HCT116 (cell line): Measurements from ENCODE around the gene NOA1. TPM values are rescaled to one million over a fixed set of nuclear protein-coding genes. Genes with fewer than 3 reads are reported as not detected.

Source experiments
- ATAC-seq: fragments of 200-7000 bp; cut with Tn5 transposase; 2 replicates; pipeline ENCODE4 v1.9.1; 2020; ENCODE audit warnings: mild to moderate bottlenecking, moderate library complexity
- BruUV-seq: library from RNA; stranded (reverse); fragments of 400-500 nt; replicated peaks from 2 replicates; lab custom pipeline; 2021; lab: Mats Ljungman, UMichigan
- CTCF ChIA-PET: fragments of 300-600 bp; sonication (Branson Sonifier 250); formaldehyde crosslinking; loops from one replicate; lab custom pipeline; 2021; ENCODE audit warnings: antibody characterized with exemption; lab: Charles Lee
- POLR2A ChIA-PET: fragments of 300-600, 350-600 bp; sonication (Branson Sonifier 250); formaldehyde crosslinking; loops from one replicate; lab custom pipeline; 2021; ENCODE audit warnings: antibody characterized with exemption; lab: Charles Lee
- RAD21 ChIA-PET, 2 experiments: fragments of 300-600 bp; sonication (Branson Sonifier 250); formaldehyde crosslinking; loops; one replicate each; lab custom pipeline; 2023; ENCODE audit warnings: low total read pairs in 2 of 2; ENCODE audit not compliant: uncharacterized antibody in 2 of 2, unreplicated experiment in 2 of 2, low non-redundant PET in 1 of 2; lab: Charles Lee
- DNase-seq: peaks from one replicate; pipeline ENCODE4 v3.0.0-alpha.2; 2010; ENCODE audit warnings: low read depth, low spot score
- H2AFZ ChIP-seq: fragments of 200-600 bp; shearing (Covaris generic), sonication (generic); 2 replicates; pipeline ENCODE4 v1.6.1; 2017; ENCODE audit warnings: low read depth, mixed run types, mixed read lengths, antibody characterized with exemption, low read length; ENCODE audit not compliant: poor library complexity, severe bottlenecking
- H3K27ac ChIP-seq: 2 replicates; pipeline ENCODE4 v1.5.1; 2012; ENCODE audit warnings: low read depth, low read length
- H3K27me3 ChIP-seq: fragments of 200-600 bp; sonication (generic); 2 replicates; pipeline ENCODE4 v1.6.1; 2016; ENCODE audit warnings: mixed run types, low read length, mixed read lengths; ENCODE audit not compliant: insufficient read depth
- H3K36me3 ChIP-seq, 2 experiments: fragments of 200-500 bp in 1 of 2; fragments of 200-600 bp in 1 of 2; sonication (Bioruptor generic) in 1 of 2; sonication (generic) in 1 of 2; 2 replicates each; pipeline versions ENCODE4 v1.5.1 to v1.6.1; 2014 to 2016; ENCODE audit warnings: low read length in 2 of 2, inconsistent platforms in 1 of 2, mixed read lengths in 1 of 2, mixed run types in 1 of 2; ENCODE audit not compliant: insufficient read depth in 2 of 2, control insufficient read depth in 1 of 2
- H3K4me1 ChIP-seq, 2 experiments: fragments of 200-600 bp in 1 of 2; sonication (generic) in 1 of 2; 2 replicates each; pipeline versions ENCODE4 v1.5.1 to v1.6.1; 2012 to 2017; ENCODE audit warnings: low read length in 2 of 2, inconsistent platforms in 1 of 2, mild to moderate bottlenecking in 1 of 2, mixed read lengths in 1 of 2, mixed run types in 1 of 2, moderate library complexity in 1 of 2; ENCODE audit not compliant: insufficient read depth in 2 of 2, control insufficient read depth in 1 of 2
- H3K4me2 ChIP-seq: fragments of 200-600 bp; sonication (generic); 2 replicates; pipeline ENCODE4 v1.6.1; 2017; ENCODE audit warnings: mixed run types, low read length, mixed read lengths
- H3K4me3 ChIP-seq, 2 experiments: fragments of 200-600 bp in 1 of 2; sonication (generic) in 1 of 2; replicated peaks in 1 of 2; 2 replicates each; pipeline ENCODE4 v1.5.1; 2011 to 2016; ENCODE audit warnings: low read length in 2 of 2, control low read depth in 1 of 2, low read depth in 1 of 2, mild to moderate bottlenecking in 1 of 2, mixed read lengths in 1 of 2, mixed run types in 1 of 2
- H3K79me2 ChIP-seq: fragments of 200-600 bp; sonication (generic); 2 replicates; pipeline ENCODE4 v1.6.1; 2017; ENCODE audit warnings: mild to moderate bottlenecking, mixed run types, low read length, moderate library complexity, mixed read lengths; ENCODE audit not compliant: insufficient read depth
- H3K9ac ChIP-seq: fragments of 200-600 bp; sonication (generic); 2 replicates; pipeline ENCODE4 v1.6.1; 2016; ENCODE audit warnings: low read length, mixed read lengths
- H3K9me2 ChIP-seq: fragments of 200-600 bp; sonication (generic), shearing (Covaris generic); 2 replicates; pipeline ENCODE4 v1.6.1; 2017; ENCODE audit warnings: mixed run types, mild to moderate bottlenecking, moderate library complexity; ENCODE audit not compliant: insufficient read depth
- H3K9me3 ChIP-seq, 2 experiments: fragments of 200-500 bp in 1 of 2; fragments of 200-600 bp in 1 of 2; sonication (Bioruptor generic) in 1 of 2; sonication (generic) in 1 of 2; 2 replicates each; pipeline ENCODE4 v1.6.1; 2014 to 2017; ENCODE audit warnings: low read length in 2 of 2, mixed read lengths in 2 of 2, inconsistent platforms in 1 of 2, low read depth in 1 of 2, mild to moderate bottlenecking in 1 of 2, mixed run types in 1 of 2, moderate library complexity in 1 of 2; ENCODE audit not compliant: control insufficient read depth in 1 of 2, insufficient read depth in 1 of 2
- H4K20me1 ChIP-seq: fragments of 200-600 bp; sonication (generic), shearing (Covaris generic); 2 replicates; pipeline ENCODE4 v1.6.1; 2017; ENCODE audit warnings: mixed run types, mild to moderate bottlenecking, moderate library complexity; ENCODE audit not compliant: insufficient read depth
- ATF3 ChIP-seq: IDR thresholded peaks from 2 replicates; pipeline ENCODE4 v1.6.1; 2012
- CEBPB ChIP-seq: IDR thresholded peaks from 2 replicates; pipeline ENCODE4 v1.6.1; 2012; ENCODE audit warnings: low read depth
- EGR1 ChIP-seq: IDR thresholded peaks from 2 replicates; pipeline ENCODE4 v1.6.1; 2012; ENCODE audit warnings: low read depth
- ELF1 ChIP-seq: IDR thresholded peaks from 2 replicates; pipeline ENCODE4 v1.6.1; 2012; ENCODE audit warnings: low read depth, borderline replicate concordance
- EZH2phosphoT487 ChIP-seq: fragments of 200-600 bp; IDR thresholded peaks from 2 replicates; pipeline ENCODE4 v1.6.1; 2018; ENCODE audit warnings: antibody characterized with exemption, borderline replicate concordance
- JUND ChIP-seq: IDR thresholded peaks from 2 replicates; pipeline ENCODE4 v1.6.1; 2012
- MAX ChIP-seq: IDR thresholded peaks from 2 replicates; pipeline ENCODE4 v1.6.1; 2012
- POLR2A ChIP-seq: IDR thresholded peaks from 2 replicates; pipeline ENCODE4 v1.7.0; 2011; ENCODE audit warnings: borderline replicate concordance; ENCODE audit not compliant: insufficient read depth, insufficient read length; ENCODE audit errors: extremely low read depth
- RAD21 ChIP-seq: IDR thresholded peaks from 2 replicates; pipeline ENCODE4 v1.6.1; 2012; ENCODE audit warnings: low read depth, mild to moderate bottlenecking
- TCF7L2 ChIP-seq: IDR thresholded peaks from 2 replicates; pipeline ENCODE4 v1.7.0; 2011; ENCODE audit warnings: borderline replicate concordance, inconsistent platforms; ENCODE audit not compliant: insufficient read depth, insufficient read length; ENCODE audit errors: extremely low read depth
- ZBTB33 ChIP-seq: IDR thresholded peaks from 2 replicates; pipeline ENCODE4 v1.6.1; 2011; ENCODE audit warnings: mild to moderate bottlenecking, low read length, moderate library complexity; ENCODE audit not compliant: insufficient replicate concordance; ENCODE audit errors: extremely low read depth
- intact Hi-C: fragments of 100-400 bp; cut with micrococcal nuclease; formaldehyde crosslinking; loops from 2 replicates; pipeline ENCODE4 v1.10.0; 2022
- total RNA-seq: library from RNA; stranded (reverse); gene quantifications from one replicate; pipeline ENCODE4 v1.2.1, GENCODE V29; 2021; ENCODE audit not compliant: unreplicated experiment
- TF ChIP-seq, protein P1 (sequence below): IDR thresholded peaks from 2 replicates; pipeline ENCODE4 v1.6.1; 2012; ENCODE audit warnings: low read depth

NOA1 gene
- total RNA-seq, 1 experiment from 2014 or later = 38.4 TPM

- peak; percentile 39; the same call in 1 of the 2 replicates for TF ChIP-seq ATF3
- TF ChIP-seq RAD21 = no peak
- peak; percentile 63; the same call in 1 of the 2 replicates for TF ChIP-seq CEBPB
- POLR2A ChIA-PET = interaction anchor here (3.0 kb wide), 1 partner anchor 12 kb away, joined by 14 read pairs; the partner anchor contains the start of genes NOA1 and POLR2B
- Histone ChIP-seq H3K9me2 (no peaks in the 10 kb centered on the region), H3K9me3 (no peaks in the 10 kb centered on the region), H4K20me1 (no peaks in the 10 kb centered on the region), H2AFZ (no peak overlapping the region), H3K27ac (no peak overlapping the region), H3K27me3 (no peaks in the 10 kb centered on the region), H3K36me3 (peaks cover 19 to 49% of the 10 kb centered on the region in 2 experiments), H3K4me2 (no peak overlapping the region), H3K79me2 (peaks cover 96% of the 10 kb centered on the region), H3K9ac (no peak overlapping the region), H3K4me1 (no peaks in the 10 kb centered on the region), H3K4me3 (no peak overlapping the region)
- intact Hi-C loops = no loop called here
- RAD21 ChIA-PET = no interaction called here
- BruUV-seq = no TSS peak
- no peak for DNase-seq
- no peak for ATAC-seq
- CTCF ChIA-PET = no interaction called here
These were observed 12.9 kb upstream of the NOA1 start for GRCh38 chr4:56990109-56990905.

DNA sequence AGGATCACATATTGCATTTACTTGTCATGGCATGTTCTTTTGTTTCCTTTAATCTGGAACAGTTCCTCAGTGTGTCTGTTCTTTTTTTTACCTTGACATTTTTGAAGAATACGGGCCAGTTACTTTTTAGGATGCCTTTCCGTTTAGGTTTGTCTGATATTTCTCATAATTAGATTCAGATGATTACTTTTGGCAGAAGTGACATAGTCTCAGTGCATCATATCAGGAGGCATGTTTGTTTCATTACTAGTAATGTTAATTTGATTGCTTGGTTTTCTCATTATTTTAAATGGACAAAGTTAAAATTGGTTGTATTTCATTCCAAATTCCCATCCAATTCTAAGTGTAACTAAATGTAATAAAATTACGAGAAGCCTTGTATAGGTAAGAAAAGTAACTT is 9.5 kb upstream of the NOA1 start:
- Histone ChIP-seq H4K20me1 (no peaks in the 10 kb centered on the region), H3K9ac (no peak overlapping the region), H3K79me2 (peaks cover 100% of the 10 kb centered on the region), H3K27ac (no peak overlapping the region), H3K36me3 (peaks cover 8 to 36% of the 10 kb centered on the region in 2 experiments; a peak in 3 of 4 replicates), H3K27me3 (no peaks in the 10 kb centered on the region), H3K9me3 (no peaks in the 10 kb centered on the region), H3K4me1 (no peaks in the 10 kb centered on the region), H2AFZ (no peak overlapping the region), H3K4me2 (no peak overlapping the region), H3K9me2 (no peaks in the 10 kb centered on the region), H3K4me3 (no peak overlapping the region)
- no TSS peak for BruUV-seq
- DNase-seq = no peak
- POLR2A ChIA-PET = no interaction called here
- intact Hi-C loops = no loop called here
- CTCF ChIA-PET = no interaction called here
- no peak for ATAC-seq
- RAD21 ChIA-PET = no interaction called here
- no peak for TF ChIP-seq CEBPB
- TF ChIP-seq ELF1 = no peak
- TF ChIP-seq TCF7L2 = no peak
- TF ChIP-seq, protein P1, sequence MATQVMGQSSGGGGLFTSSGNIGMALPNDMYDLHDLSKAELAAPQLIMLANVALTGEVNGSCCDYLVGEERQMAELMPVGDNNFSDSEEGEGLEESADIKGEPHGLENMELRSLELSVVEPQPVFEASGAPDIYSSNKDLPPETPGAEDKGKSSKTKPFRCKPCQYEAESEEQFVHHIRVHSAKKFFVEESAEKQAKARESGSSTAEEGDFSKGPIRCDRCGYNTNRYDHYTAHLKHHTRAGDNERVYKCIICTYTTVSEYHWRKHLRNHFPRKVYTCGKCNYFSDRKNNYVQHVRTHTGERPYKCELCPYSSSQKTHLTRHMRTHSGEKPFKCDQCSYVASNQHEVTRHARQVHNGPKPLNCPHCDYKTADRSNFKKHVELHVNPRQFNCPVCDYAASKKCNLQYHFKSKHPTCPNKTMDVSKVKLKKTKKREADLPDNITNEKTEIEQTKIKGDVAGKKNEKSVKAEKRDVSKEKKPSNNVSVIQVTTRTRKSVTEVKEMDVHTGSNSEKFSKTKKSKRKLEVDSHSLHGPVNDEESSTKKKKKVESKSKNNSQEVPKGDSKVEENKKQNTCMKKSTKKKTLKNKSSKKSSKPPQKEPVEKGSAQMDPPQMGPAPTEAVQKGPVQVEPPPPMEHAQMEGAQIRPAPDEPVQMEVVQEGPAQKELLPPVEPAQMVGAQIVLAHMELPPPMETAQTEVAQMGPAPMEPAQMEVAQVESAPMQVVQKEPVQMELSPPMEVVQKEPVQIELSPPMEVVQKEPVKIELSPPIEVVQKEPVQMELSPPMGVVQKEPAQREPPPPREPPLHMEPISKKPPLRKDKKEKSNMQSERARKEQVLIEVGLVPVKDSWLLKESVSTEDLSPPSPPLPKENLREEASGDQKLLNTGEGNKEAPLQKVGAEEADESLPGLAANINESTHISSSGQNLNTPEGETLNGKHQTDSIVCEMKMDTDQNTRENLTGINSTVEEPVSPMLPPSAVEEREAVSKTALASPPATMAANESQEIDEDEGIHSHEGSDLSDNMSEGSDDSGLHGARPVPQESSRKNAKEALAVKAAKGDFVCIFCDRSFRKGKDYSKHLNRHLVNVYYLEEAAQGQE = no peak
- TF ChIP-seq JUND = no peak
- no peak for TF ChIP-seq ZBTB33
- no peak for TF ChIP-seq ATF3
- no peak for TF ChIP-seq EZH2phosphoT487
- TF ChIP-seq EGR1 = no peak
- TF ChIP-seq MAX = no peak
- TF ChIP-seq RAD21 = no peak
- no peak for TF ChIP-seq POLR2A
